LNCAP (cell line): ENCODE results near the gene DNAJC4.

Experiments
- CTCF ChIP-seq: fragments of 450-650 bp; IDR thresholded peaks from 2 replicates; pipeline ENCODE4 v1.5.1; 2017; ENCODE audit warnings: mild to moderate bottlenecking

Gene DNAJC4

GRCh38 chr11:64255135-64256128 is 25.1 kb downstream of the DNAJC4 start:
- TF ChIP-seq CTCF = no peak

- TF ChIP-seq CTCF = no peak
Measured at GRCh38 chr11:64256300-64256699, 26.0 kb downstream of the DNAJC4 start.

GRCh38 chr11:64258356-64258755 is 28.0 kb downstream of the DNAJC4 start:
- no peak for TF ChIP-seq CTCF

- no peak for TF ChIP-seq CTCF
Measured at GRCh38 chr11:64258946-64259532, 28.7 kb downstream of the DNAJC4 start.

- TF ChIP-seq CTCF = no peak
Measured at GRCh38 chr11:64259533-64260067, 29.3 kb downstream of the DNAJC4 start.

GRCh38 chr11:64260147-64260708 is 29.9 kb downstream of the DNAJC4 start:
- TF ChIP-seq CTCF = no peak

GRCh38 chr11:64261556-64262080 is 31.3 kb downstream of the DNAJC4 start:
- TF ChIP-seq CTCF = no peak
